ENCODE measurements around the gene CFAP45.
A peak's percentile ranks its signal among the peaks of the same experiment; 100 is the strongest.
"Not testable (repeated sequence)": the region's sequence is repeated elsewhere in the genome, so short reads cannot be mapped to it uniquely, and the experiment has no call there.

CFAP45 gene

GRCh38 chr1:159913451-159914192 is 13.7 kb upstream of the CFAP45 start:
- H3K9ac ChIP-seq (ENCODE audit: low read length) = no peak overlapping the region
- H3K27me3 ChIP-seq (ENCODE audit: control insufficient read depth, insufficient read depth, low read length) = no peaks in the 10 kb centered on the region
- peaks cover 79% of the 10 kb centered on the region for H3K4me1 ChIP-seq (ENCODE audit: control insufficient read depth, insufficient read depth, low read length)
- no peak overlapping the region for H3K4me3 ChIP-seq (ENCODE audit: low read depth, low read length)
- H3K27ac ChIP-seq (ENCODE audit: low read depth, low read length) = no peak overlapping the region
- no peaks in the 10 kb centered on the region for H3K9me3 ChIP-seq (ENCODE audit: control insufficient read depth, insufficient read depth, low read depth, low read length)
- H3K36me3 ChIP-seq (ENCODE audit: control insufficient read depth, insufficient read depth, low read length) = peaks cover 13% of the 10 kb centered on the region

DNA sequence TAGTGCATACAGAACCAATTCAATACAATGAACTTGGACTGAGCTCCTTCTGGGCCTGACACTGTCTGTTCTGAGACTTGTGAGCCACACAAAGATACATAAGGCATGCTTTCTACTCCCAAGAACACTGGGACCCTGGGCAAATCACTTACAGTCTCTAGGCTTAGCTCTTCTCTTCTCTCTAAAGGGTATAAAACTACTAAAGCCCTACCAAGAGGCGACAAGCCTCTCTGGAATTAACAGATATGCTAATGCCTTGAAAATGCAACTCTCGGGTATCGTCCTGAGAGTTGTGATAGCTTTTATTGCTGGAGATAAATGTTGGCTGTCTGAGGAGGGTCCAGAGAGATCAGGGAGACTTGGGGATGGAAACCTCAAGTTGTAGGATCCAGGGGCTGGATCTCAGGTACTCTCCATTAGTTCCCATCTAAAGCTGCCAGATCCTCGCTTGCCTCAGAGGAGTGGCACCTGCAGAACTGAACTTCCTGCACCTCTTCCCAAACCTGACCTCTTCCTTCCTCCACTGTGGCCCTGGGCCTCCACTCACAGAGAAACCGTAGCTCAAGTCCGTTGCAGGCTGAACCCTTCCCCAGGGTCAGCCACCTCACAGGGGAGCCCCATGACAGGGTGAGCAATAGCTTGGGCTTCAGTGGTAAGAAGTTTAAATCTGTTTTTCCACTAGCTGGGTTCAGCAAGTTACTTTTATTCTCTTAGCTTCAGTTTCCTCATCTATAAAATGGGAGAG is 11.5 kb upstream of the CFAP45 start:
- peak overlapping the region; percentile 66; the same call in 1 of the 2 replicates for H3K27ac ChIP-seq (ENCODE audit: low read depth, low read length)
- H3K4me1 ChIP-seq (ENCODE audit: control insufficient read depth, insufficient read depth, low read length) = peaks cover 70% of the 10 kb centered on the region

GRCh38 chr1:159908031-159908940 is 8.3 kb upstream of the CFAP45 start:
- Histone ChIP-seq H3K27ac (ENCODE audit: low read depth, low read length) (no peak overlapping the region), H3K4me1 (ENCODE audit: control insufficient read depth, insufficient read depth, low read length) (peaks cover 39% of the 10 kb centered on the region), H3K9me3 (ENCODE audit: control insufficient read depth, insufficient read depth, low read depth, low read length) (peaks cover 6% of the 10 kb centered on the region; the same call in 1 of the 2 replicates), H3K27me3 (ENCODE audit: control insufficient read depth, insufficient read depth, low read length) (no peaks in the 10 kb centered on the region), H3K9ac (ENCODE audit: low read length) (no peak overlapping the region), H3K4me3 (ENCODE audit: low read depth, low read length) (no peak overlapping the region), H3K36me3 (ENCODE audit: control insufficient read depth, insufficient read depth, low read length) (no peaks in the 10 kb centered on the region)

More for the DNA sequence above, 11.5 kb upstream of the CFAP45 start:
- H3K27me3 ChIP-seq (ENCODE audit: control insufficient read depth, insufficient read depth, low read length) = no peaks in the 10 kb centered on the region
- peak overlapping the region; percentile 46 for H3K9ac ChIP-seq (ENCODE audit: low read length)
- no peaks in the 10 kb centered on the region for H3K36me3 ChIP-seq (ENCODE audit: control insufficient read depth, insufficient read depth, low read length)
- no peaks in the 10 kb centered on the region for H3K9me3 ChIP-seq (ENCODE audit: control insufficient read depth, insufficient read depth, low read depth, low read length)
- no peak overlapping the region for H3K4me3 ChIP-seq (ENCODE audit: low read depth, low read length)

DNA sequence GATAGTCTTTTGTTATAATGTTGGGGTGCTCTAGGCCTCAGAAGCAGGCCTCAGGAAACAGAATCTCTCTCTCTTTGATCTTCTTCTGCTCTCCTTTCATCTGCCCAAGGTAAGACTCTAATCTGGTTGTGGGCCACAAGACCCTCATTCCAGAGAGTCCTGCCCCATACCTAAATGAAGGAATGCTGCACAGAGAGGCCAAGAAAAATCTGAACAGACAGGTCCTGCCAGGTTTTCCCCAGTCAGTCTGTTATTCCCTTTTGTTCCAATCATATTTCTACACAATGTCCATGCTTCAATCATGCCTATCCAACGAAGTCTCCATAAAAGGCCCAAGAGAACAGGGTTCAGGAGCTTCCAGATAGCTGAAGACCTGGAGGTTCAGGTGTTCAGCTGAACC is 7.0 kb upstream of the CFAP45 start:
- peaks cover 34% of the 10 kb centered on the region for H3K4me1 ChIP-seq (ENCODE audit: control insufficient read depth, insufficient read depth, low read length)
- H3K27me3 ChIP-seq (ENCODE audit: control insufficient read depth, insufficient read depth, low read length) = no peaks in the 10 kb centered on the region
- H3K9me3 ChIP-seq (ENCODE audit: control insufficient read depth, insufficient read depth, low read depth, low read length) = peaks cover 6% of the 10 kb centered on the region; the same call in 1 of the 2 replicates
- no peak overlapping the region for H3K27ac ChIP-seq (ENCODE audit: low read depth, low read length)
- no peaks in the 10 kb centered on the region for H3K36me3 ChIP-seq (ENCODE audit: control insufficient read depth, insufficient read depth, low read length)
- no peak overlapping the region for H3K4me3 ChIP-seq (ENCODE audit: low read depth, low read length)
- no peak overlapping the region for H3K9ac ChIP-seq (ENCODE audit: low read length)

DNA sequence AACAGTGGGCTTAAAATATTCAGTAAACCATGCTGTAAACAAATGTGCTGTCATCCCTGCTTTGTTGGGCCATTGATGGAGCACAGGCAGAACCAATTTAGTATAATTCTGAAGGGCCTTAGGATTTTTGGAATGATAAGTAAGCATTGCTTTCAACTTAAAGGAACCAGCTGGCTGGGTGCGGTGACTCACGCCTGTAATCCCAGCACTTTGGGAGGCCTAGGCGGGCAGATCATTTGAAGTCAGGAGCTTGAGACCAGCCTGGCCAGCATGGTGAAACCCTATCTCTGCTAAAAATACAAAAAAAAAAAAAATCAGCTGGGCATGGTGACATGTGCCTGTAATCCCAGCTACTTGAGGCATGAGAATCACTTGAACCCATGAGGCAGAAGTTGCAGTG is 4.1 kb upstream of the CFAP45 start:
- not testable (repeated sequence) for H3K9ac ChIP-seq (ENCODE audit: low read length); H3K4me3 ChIP-seq (ENCODE audit: low read depth, low read length); H3K27ac ChIP-seq (ENCODE audit: low read depth, low read length); H3K36me3 ChIP-seq (ENCODE audit: control insufficient read depth, insufficient read depth, low read length); H3K9me3 ChIP-seq (ENCODE audit: control insufficient read depth, insufficient read depth, low read depth, low read length)
- Histone ChIP-seq H3K4me1 (ENCODE audit: control insufficient read depth, insufficient read depth, low read length) (peaks cover 22% of the 10 kb centered on the region), H3K27me3 (ENCODE audit: control insufficient read depth, insufficient read depth, low read length) (peaks cover 10% of the 10 kb centered on the region)

DNA sequence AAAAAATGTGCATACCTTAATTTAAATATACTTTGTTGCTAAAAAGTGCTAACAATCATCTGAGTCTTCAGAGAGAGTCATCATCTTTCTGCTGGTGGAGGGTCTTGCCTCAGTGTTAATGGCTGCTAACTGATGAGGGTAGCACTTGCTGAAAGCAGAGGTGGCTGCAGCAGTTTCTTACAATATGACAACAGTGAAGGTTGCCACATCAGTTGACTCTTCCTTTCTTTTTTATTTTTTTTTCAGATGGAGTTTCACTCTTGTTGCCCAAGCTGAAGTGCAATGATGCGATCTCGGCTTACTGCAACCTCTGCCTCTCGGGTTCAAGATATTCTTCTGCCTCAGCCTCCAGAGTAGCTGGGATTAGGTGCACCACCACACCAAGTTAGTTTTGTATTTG is 2.6 kb upstream of the CFAP45 start:
- H3K9me3 ChIP-seq (ENCODE audit: control insufficient read depth, insufficient read depth, low read depth, low read length) = peaks cover 6% of the 10 kb centered on the region; the same call in 1 of the 2 replicates
- no peak overlapping the region for H3K9ac ChIP-seq (ENCODE audit: low read length)
- H3K27ac ChIP-seq (ENCODE audit: low read depth, low read length) = no peak overlapping the region
- H3K4me1 ChIP-seq (ENCODE audit: control insufficient read depth, insufficient read depth, low read length) = peaks cover 15% of the 10 kb centered on the region
- H3K4me3 ChIP-seq (ENCODE audit: low read depth, low read length) = no peak overlapping the region
- no peaks in the 10 kb centered on the region for H3K36me3 ChIP-seq (ENCODE audit: control insufficient read depth, insufficient read depth, low read length)
- H3K27me3 ChIP-seq (ENCODE audit: control insufficient read depth, insufficient read depth, low read length) = peaks cover 10% of the 10 kb centered on the region

GRCh38 chr1:159900755-159901360 is 893 bp upstream of the CFAP45 start:
- Histone ChIP-seq H3K27ac (ENCODE audit: low read depth, low read length) (no peak overlapping the region), H3K4me1 (ENCODE audit: control insufficient read depth, insufficient read depth, low read length) (peaks cover 15% of the 10 kb centered on the region), H3K9me3 (ENCODE audit: control insufficient read depth, insufficient read depth, low read depth, low read length) (peaks cover 6% of the 10 kb centered on the region; the same call in 1 of the 2 replicates), H3K4me3 (ENCODE audit: low read depth, low read length) (no peak overlapping the region), H3K27me3 (ENCODE audit: control insufficient read depth, insufficient read depth, low read length) (peaks cover 10% of the 10 kb centered on the region), H3K36me3 (ENCODE audit: control insufficient read depth, insufficient read depth, low read length) (no peaks in the 10 kb centered on the region), H3K9ac (ENCODE audit: low read length) (no peak overlapping the region)

- H3K4me3 ChIP-seq (ENCODE audit: low read depth, low read length) = peak overlapping the region; percentile 17; the same call in 1 of the 2 replicates
- peaks cover 15% of the 10 kb centered on the region for H3K4me1 ChIP-seq (ENCODE audit: control insufficient read depth, insufficient read depth, low read length)
- H3K27ac ChIP-seq (ENCODE audit: low read depth, low read length); H3K9ac ChIP-seq (ENCODE audit: low read length); H3K36me3 ChIP-seq (ENCODE audit: control insufficient read depth, insufficient read depth, low read length); H3K9me3 ChIP-seq (ENCODE audit: control insufficient read depth, insufficient read depth, low read depth, low read length): not testable (repeated sequence)
- peaks cover 10% of the 10 kb centered on the region for H3K27me3 ChIP-seq (ENCODE audit: control insufficient read depth, insufficient read depth, low read length)
Observed at GRCh38 chr1:159899634-159900033, 331 bp downstream of the CFAP45 start.

DNA sequence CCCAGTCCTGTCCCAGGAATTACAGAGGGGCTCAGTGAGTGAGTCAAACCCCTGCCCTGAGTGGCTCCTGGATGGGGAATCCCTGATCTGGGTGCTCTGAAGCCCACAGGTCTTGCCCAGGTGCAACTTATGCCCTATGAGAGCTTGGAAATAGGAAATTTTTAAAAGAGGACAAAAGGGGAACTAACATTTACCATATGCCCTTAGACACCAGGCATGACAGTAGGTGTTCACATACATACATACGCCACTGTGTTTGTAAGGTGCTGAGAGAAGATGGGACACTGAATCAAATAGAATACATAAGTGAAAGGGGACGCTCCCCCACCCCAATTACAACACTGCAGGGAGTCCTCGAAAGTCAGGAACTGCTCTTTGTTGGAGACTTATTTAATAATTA is 1.4 kb downstream of the CFAP45 start:
- Histone ChIP-seq H3K27me3 (ENCODE audit: control insufficient read depth, insufficient read depth, low read length) (peaks cover 10% of the 10 kb centered on the region), H3K36me3 (ENCODE audit: control insufficient read depth, insufficient read depth, low read length) (no peaks in the 10 kb centered on the region), H3K9me3 (ENCODE audit: control insufficient read depth, insufficient read depth, low read depth, low read length) (peaks cover 1% of the 10 kb centered on the region; the same call in 1 of the 2 replicates), H3K9ac (ENCODE audit: low read length) (no peak overlapping the region), H3K4me3 (ENCODE audit: low read depth, low read length) (no peak overlapping the region), H3K4me1 (ENCODE audit: control insufficient read depth, insufficient read depth, low read length) (peaks cover 15% of the 10 kb centered on the region), H3K27ac (ENCODE audit: low read depth, low read length) (no peak overlapping the region)

DNA sequence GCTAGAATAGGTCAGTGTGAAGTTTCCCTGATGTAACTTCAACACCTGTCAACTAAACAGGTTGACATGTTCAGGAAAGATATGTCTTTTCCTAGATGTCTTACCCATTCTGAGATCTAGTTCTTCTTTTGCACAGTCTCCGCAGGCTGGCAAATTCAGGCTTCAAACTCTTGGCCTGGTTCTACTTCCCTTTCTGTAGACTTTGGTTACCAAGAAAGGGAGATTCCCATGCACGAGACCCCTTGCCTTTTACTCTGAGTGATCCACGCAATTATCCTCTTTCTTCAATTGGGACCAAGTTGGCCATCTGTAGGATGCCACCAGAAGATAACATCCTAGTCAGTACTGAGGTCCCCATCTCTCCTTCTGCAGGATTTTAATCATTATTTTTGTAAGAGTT is 2.0 kb downstream of the CFAP45 start:
- Histone ChIP-seq H3K9me3 (ENCODE audit: control insufficient read depth, insufficient read depth, low read depth, low read length) (no peaks in the 10 kb centered on the region), H3K9ac (ENCODE audit: low read length) (no peak overlapping the region), H3K27ac (ENCODE audit: low read depth, low read length) (no peak overlapping the region), H3K27me3 (ENCODE audit: control insufficient read depth, insufficient read depth, low read length) (peaks cover 10% of the 10 kb centered on the region), H3K4me3 (ENCODE audit: low read depth, low read length) (no peak overlapping the region), H3K36me3 (ENCODE audit: control insufficient read depth, insufficient read depth, low read length) (no peaks in the 10 kb centered on the region), H3K4me1 (ENCODE audit: control insufficient read depth, insufficient read depth, low read length) (peaks cover 15% of the 10 kb centered on the region)
